Endothelial cell of umbilical vein (primary cell): Measurements from ENCODE around the gene JPH3. TPM values are rescaled to one million over a fixed set of nuclear protein-coding genes. Genes with fewer than 3 reads are reported as not detected.

Experiments used
- BruUV-seq: library from RNA; stranded (reverse); fragments of 400-500 nt; replicated peaks from 2 replicates; lab custom pipeline; 2021; lab: Mats Ljungman, UMichigan
- CTCF ChIA-PET: fragments of 300-600, 350-600 bp; sonication (Branson Sonifier 250); formaldehyde crosslinking; loops from one replicate; lab custom pipeline; 2021; ENCODE audit warnings: antibody characterized with exemption, inconsistent platforms; lab: Charles Lee
- POLR2A ChIA-PET: fragments of 300-600, 350-600 bp; sonication (Branson Sonifier 250); formaldehyde crosslinking; loops from one replicate; lab custom pipeline; 2021; ENCODE audit warnings: antibody characterized with exemption, inconsistent platforms; lab: Charles Lee
- DNase-seq: peaks from one replicate; pipeline ENCODE4 v3.0.0-alpha.2; 2011; ENCODE audit warnings: low read depth, low spot score
- FAIRE-seq: peaks from 2 replicates; lab custom pipeline; 2011; peaks lifted over from hg19 to GRCh38; lab: Jason Lieb, UNC
- H2AFZ ChIP-seq: 2 replicates; pipeline ENCODE4 v1.6.0; 2012; ENCODE audit warnings: low read depth, low read length, control low read depth, inconsistent platforms
- H3K27ac ChIP-seq: 2 replicates; pipeline ENCODE4 v1.5.1; 2011; ENCODE audit warnings: low read depth, mild to moderate bottlenecking, control low read depth, low read length, moderate library complexity; ENCODE audit not compliant: insufficient read depth
- H3K27me3 ChIP-seq, 2 experiments: 2 replicates each; pipeline versions ENCODE4 v1.6.0 to v1.6.1; 2011; ENCODE audit warnings: low read length in 2 of 2, mixed read lengths in 1 of 2; ENCODE audit not compliant: control insufficient read depth in 2 of 2, insufficient read depth in 2 of 2
- H3K36me3 ChIP-seq, 2 experiments: 2 replicates in 1 of 2; 3 replicates in 1 of 2; pipeline ENCODE4 v1.5.1; 2011; ENCODE audit warnings: low read length in 2 of 2, mild to moderate bottlenecking in 1 of 2, moderate library complexity in 1 of 2; ENCODE audit not compliant: control insufficient read depth in 2 of 2, insufficient read depth in 2 of 2; ENCODE audit errors: extremely low read depth in 1 of 2
- H3K4me1 ChIP-seq: 3 replicates; pipeline ENCODE4 v1.5.1; 2011; ENCODE audit warnings: mild to moderate bottlenecking, low read length; ENCODE audit not compliant: control insufficient read depth, insufficient read depth; ENCODE audit errors: extremely low read depth
- H3K4me2 ChIP-seq: 2 replicates; pipeline ENCODE4 v1.6.1; 2011; ENCODE audit warnings: low read length, control low read depth, mixed read lengths; ENCODE audit not compliant: insufficient read depth
- H3K4me3 ChIP-seq, 3 experiments: fragments of 200-600 bp in 1 of 3; sonication (generic), shearing (Covaris generic) in 1 of 3; replicated peaks in 1 of 3; 2 replicates each; pipeline ENCODE4 v1.5.1; 2011 to 2016; ENCODE audit warnings: control low read depth in 3 of 3, low read length in 3 of 3, mild to moderate bottlenecking in 2 of 3, inconsistent platforms in 1 of 3, low read depth in 1 of 3, moderate library complexity in 1 of 3; ENCODE audit not compliant: insufficient read depth in 1 of 3
- H3K79me2 ChIP-seq: 2 replicates; pipeline ENCODE4 v1.6.0; 2012; ENCODE audit warnings: low read length, inconsistent platforms; ENCODE audit not compliant: control insufficient read depth, insufficient read depth
- H3K9ac ChIP-seq: replicated peaks from 2 replicates; pipeline ENCODE3; 2011; ENCODE audit warnings: low read length, control low read depth; ENCODE audit not compliant: insufficient read depth; ENCODE audit errors: extremely low read depth
- H3K9me1 ChIP-seq: replicated peaks from 3 replicates; pipeline ENCODE4 v1.6.0; 2011; ENCODE audit warnings: mild to moderate bottlenecking, low read length; ENCODE audit not compliant: control insufficient read depth, insufficient read depth; ENCODE audit errors: extremely low read depth
- H3K9me3 ChIP-seq: replicated peaks from 2 replicates; pipeline ENCODE4 v1.5.1; 2012; ENCODE audit warnings: low read length, inconsistent platforms; ENCODE audit not compliant: control insufficient read depth, insufficient read depth
- H4K20me1 ChIP-seq: replicated peaks from 2 replicates; pipeline ENCODE3; 2011; ENCODE audit warnings: mild to moderate bottlenecking, low read length; ENCODE audit not compliant: control insufficient read depth, insufficient read depth; ENCODE audit errors: extremely low read depth
- CTCF ChIP-seq, 2 donors: IDR thresholded peaks; 1 replicate in 1 of 2; 2 replicates in 1 of 2; pipeline ENCODE4 v1.5.1; 2011; ENCODE audit warnings: low read length in 2 of 2, mild to moderate bottlenecking in 2 of 2, moderate library complexity in 2 of 2, control low read depth in 1 of 2, inconsistent platforms in 1 of 2, low read depth in 1 of 2; ENCODE audit not compliant: insufficient read depth in 1 of 2; ENCODE audit errors: extremely low read depth in 1 of 2
- EZH2 ChIP-seq: IDR thresholded peaks from 2 replicates; pipeline ENCODE4 v1.6.1; 2012; ENCODE audit warnings: borderline replicate concordance, low read depth, mild to moderate bottlenecking, moderate library complexity, low read length, inconsistent platforms; ENCODE audit not compliant: severe bottlenecking
- GATA2 ChIP-seq: IDR thresholded peaks from 2 replicates; pipeline ENCODE4 v1.7.0; 2011; ENCODE audit warnings: low read depth, mild to moderate bottlenecking, moderate library complexity, mixed read lengths, low read length; ENCODE audit not compliant: insufficient read length, insufficient read depth
- JUN ChIP-seq: IDR thresholded peaks from 2 replicates; pipeline ENCODE4 v1.6.1; 2011; ENCODE audit warnings: borderline replicate concordance, low read depth; ENCODE audit not compliant: insufficient read length, insufficient read depth
- MAX ChIP-seq: IDR thresholded peaks from 2 replicates; pipeline ENCODE4 v1.6.1; 2011; ENCODE audit not compliant: insufficient read depth, insufficient read length
- POLR2A ChIP-seq: IDR thresholded peaks from 2 replicates; pipeline ENCODE4 v1.6.1; 2012; ENCODE audit warnings: low read depth, mild to moderate bottlenecking, control low read depth, low read length
- POLR2AphosphoS5 ChIP-seq: IDR thresholded peaks from 2 replicates; pipeline ENCODE4 v1.6.1; 2012; ENCODE audit warnings: low read depth, mild to moderate bottlenecking, control low read depth, low read length, moderate library complexity; ENCODE audit not compliant: insufficient read depth
- dilution Hi-C: fragments of 300-500 bp; cut with MboI; formaldehyde crosslinking; loops from one replicate; pipeline ENCODE4 v1.15.0; 2019; ENCODE audit warnings: low sequenced_read_pairs; ENCODE audit not compliant: extremely low pct_ligation_motif_present
- intact Hi-C: fragments of 100-400 bp; cut with micrococcal nuclease; formaldehyde crosslinking; loops from one replicate; pipeline ENCODE4 v1.10.0; 2022
- polyA plus RNA-seq, 4 experiments: library from polyadenylated mRNA; depleted of rRNA in 3 of 4; stranded (reverse) in 3 of 4; unstranded in 1 of 4; fragments of >200 nt; gene quantifications; 2 replicates each; pipeline versions ENCODE4 v1.2.1 to v1.2.3, GENCODE V29; 2011 to 2012; ENCODE audit warnings: missing spikeins in 1 of 4
- total RNA-seq: library from RNA; stranded (reverse); gene quantifications from 2 replicates; pipeline ENCODE4 v1.2.3, GENCODE V29; 2021

Gene JPH3
- total and polyA plus RNA-seq, 2 donors (not counting 3 experiments of a cell fraction or from before 2014, with no cell fraction given): 0.22 to 0.30 TPM

GRCh38 chr16:87686697-87687096 is 84.4 kb downstream of the JPH3 start:
- no peak overlapping the region for H3K4me3 ChIP-seq
- intact Hi-C loops: no loop called here
- H2AFZ ChIP-seq: no peak overlapping the region
- DNase-seq (no peak), FAIRE-seq (no peak)
- no peaks in the 10 kb centered on the region for H3K9me1 ChIP-seq
- H3K9me3 ChIP-seq: no peaks in the 10 kb centered on the region
- TF ChIP-seq MAX: no peak
- no peak for TF ChIP-seq GATA2
- TF ChIP-seq JUN: no peak
- no peak for TF ChIP-seq CTCF (IDR thresholded peaks at IDR 0.05; ENCODE audit: extremely low read depth in 1 of 2, insufficient read depth in 1 of 2, low read depth in 1 of 2, low read length in 2 of 2)
- TF ChIP-seq POLR2A: no peak
- no peak for TF ChIP-seq POLR2AphosphoS5
- TF ChIP-seq EZH2: no peak
- dilution Hi-C loops: no loop called here
- no peak overlapping the region for H3K4me2 ChIP-seq
- no peaks in the 10 kb centered on the region for H3K4me1 ChIP-seq
- CTCF ChIA-PET: no interaction called here
- H3K79me2 ChIP-seq: no peaks in the 10 kb centered on the region
- H4K20me1 ChIP-seq: no peaks in the 10 kb centered on the region
- no peaks in the 10 kb centered on the region for H3K27me3 ChIP-seq
- H3K36me3 ChIP-seq: no peaks in the 10 kb centered on the region
- POLR2A ChIA-PET: interaction anchor here (1.0 kb wide), 1 partner anchor 112 kb away, joined by 4 read pairs; no protein-coding TSS in a partner anchor
- H3K27ac ChIP-seq: no peak overlapping the region
- no peak overlapping the region for H3K9ac ChIP-seq
- no TSS peak for BruUV-seq
